ENCODE data around the gene TCEA2.

Gene TCEA2

GRCh38 chr20:64057628-64058498 lies 5.1 kb upstream of the TCEA2 start:
- TF ChIP-seq, protein P1, sequence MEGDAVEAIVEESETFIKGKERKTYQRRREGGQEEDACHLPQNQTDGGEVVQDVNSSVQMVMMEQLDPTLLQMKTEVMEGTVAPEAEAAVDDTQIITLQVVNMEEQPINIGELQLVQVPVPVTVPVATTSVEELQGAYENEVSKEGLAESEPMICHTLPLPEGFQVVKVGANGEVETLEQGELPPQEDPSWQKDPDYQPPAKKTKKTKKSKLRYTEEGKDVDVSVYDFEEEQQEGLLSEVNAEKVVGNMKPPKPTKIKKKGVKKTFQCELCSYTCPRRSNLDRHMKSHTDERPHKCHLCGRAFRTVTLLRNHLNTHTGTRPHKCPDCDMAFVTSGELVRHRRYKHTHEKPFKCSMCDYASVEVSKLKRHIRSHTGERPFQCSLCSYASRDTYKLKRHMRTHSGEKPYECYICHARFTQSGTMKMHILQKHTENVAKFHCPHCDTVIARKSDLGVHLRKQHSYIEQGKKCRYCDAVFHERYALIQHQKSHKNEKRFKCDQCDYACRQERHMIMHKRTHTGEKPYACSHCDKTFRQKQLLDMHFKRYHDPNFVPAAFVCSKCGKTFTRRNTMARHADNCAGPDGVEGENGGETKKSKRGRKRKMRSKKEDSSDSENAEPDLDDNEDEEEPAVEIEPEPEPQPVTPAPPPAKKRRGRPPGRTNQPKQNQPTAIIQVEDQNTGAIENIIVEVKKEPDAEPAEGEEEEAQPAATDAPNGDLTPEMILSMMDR (IDR thresholded peaks at IDR 0.05; ENCODE audit: low read depth, low read length, missing control alignments) = peak; percentile 90
- in situ Hi-C loops (cut with HindIII; ENCODE audit: low sequenced_read_pairs) = no loop called here
- DNase-seq (ENCODE audit: low read depth) = no peak
- no peak overlapping the region for H3K4me3 ChIP-seq (ENCODE audit: low read depth, low read length)

DNA sequence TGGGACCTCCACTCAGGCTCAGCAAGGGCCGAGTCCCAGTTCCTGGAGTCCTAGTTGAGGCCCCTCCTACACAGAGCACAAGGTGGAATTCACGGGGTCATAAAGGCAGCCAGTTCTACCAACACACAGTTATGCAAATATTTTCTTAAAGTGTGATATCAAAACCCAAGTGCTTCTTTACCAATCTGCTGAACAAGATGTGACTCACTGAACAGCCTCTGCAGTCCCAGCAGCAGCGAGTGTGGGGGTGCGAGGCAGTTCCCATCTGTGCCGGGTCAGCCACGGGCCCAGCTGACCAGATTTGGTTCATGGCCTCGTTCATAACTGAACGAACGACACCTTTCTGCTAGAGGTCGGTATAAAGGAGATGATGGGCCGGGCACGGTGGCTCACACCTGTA lies 4.5 kb upstream of the TCEA2 start:
- TF ChIP-seq, protein P1 (IDR thresholded peaks at IDR 0.05; ENCODE audit: low read depth, low read length, missing control alignments) = no peak
- DNase-seq (ENCODE audit: low read depth) = no peak
- H3K4me3 ChIP-seq (ENCODE audit: low read depth, low read length) = no peak overlapping the region
- in situ Hi-C loops (cut with HindIII; ENCODE audit: low sequenced_read_pairs) = no loop called here

DNA sequence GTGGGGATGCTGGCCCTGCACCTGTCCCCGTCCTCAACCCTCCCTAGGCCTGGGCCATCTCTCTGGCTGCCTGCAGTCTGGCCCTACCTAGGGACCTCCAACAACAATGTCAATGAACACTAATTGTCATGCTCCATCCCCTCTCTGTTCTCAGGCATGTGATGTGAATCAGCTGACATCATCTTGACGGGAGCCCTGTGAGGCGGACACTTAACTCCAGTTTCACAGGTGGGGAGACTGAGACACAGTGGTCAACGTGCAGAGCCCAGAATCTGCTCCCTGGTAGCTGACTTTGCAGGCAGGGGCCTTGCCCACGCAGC lies 762 bp upstream of the TCEA2 start:
- no peak for DNase-seq (ENCODE audit: low read depth)
- in situ Hi-C loops (cut with HindIII; ENCODE audit: low sequenced_read_pairs) = no loop called here
- peak overlapping the region; percentile 83 for H3K4me3 ChIP-seq (ENCODE audit: low read depth, low read length)
- TF ChIP-seq, protein P1 (IDR thresholded peaks at IDR 0.05; ENCODE audit: low read depth, low read length, missing control alignments) = no peak

DNA sequence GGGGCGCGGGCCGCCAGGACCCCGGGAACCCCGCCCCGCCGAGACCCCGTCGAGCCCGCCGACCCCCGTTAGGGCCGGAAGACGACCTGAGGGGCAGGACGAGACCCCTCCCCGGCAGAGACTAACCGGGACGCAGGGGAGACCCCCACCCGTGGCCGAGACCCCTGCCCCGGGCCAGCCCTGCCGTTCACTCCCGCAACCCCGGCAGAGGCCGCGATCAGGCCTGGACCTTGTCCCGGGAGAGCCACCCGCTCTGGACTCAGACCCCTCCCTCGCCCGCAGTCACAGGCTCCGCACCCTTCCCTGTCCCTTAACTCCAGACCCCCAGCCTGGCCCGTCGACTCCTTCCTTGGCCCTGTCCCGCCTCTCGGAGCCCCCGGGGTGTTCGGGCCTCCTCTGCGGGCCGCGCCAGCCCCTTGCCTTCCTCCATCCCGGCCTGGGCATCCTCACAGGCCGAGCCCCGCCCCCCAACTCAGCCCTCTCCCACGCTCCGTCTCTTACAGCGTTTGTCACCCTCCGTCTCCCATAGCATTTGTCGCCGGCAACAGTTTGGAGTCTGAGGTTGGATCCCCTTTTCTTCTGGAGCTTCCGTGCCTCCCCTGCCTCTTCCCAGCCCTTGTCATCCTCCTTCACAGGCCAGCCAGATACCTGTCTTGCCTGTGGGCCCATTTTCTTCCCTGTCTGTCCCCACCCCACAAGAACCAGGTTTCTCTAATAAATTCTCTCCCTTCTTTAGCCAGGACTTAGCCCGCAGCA lies 569 bp downstream of the TCEA2 start:
- H3K4me3 ChIP-seq (ENCODE audit: low read depth, low read length) = peak overlapping the region; percentile 83
- no peak for DNase-seq (ENCODE audit: low read depth)
- in situ Hi-C loops (cut with HindIII; ENCODE audit: low sequenced_read_pairs) = no loop called here
- TF ChIP-seq, protein P1 (IDR thresholded peaks at IDR 0.05; ENCODE audit: low read depth, low read length, missing control alignments) = no peak

DNA sequence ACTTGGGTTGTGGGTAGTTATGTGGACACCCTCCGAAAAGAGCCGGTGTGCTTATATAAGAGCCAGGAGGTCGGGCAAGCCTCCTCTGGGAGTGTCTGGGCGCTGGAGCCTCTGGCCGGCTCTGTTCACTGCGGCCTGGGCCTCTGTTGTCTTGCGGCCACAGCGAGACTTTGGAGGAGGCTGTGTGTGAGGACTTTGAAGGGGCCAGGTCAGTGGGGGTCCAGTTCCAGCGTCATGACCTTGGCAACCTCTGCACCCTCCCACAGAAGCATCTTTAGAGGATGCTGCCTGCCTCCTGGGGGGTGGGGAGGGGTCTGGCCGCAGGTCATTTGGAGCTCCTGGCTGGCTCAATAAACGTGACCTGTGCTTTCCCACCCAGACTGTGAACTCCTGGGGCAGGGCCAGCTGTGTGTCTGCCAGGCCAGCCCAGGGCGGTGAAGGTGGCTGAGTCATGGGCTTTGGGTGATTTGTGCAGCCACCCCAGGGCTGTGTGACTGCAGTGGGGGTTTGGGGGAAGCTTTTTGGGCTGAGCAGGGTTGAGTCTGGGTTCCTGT lies 1.2 kb downstream of the TCEA2 start:
- TF ChIP-seq, protein P1 (IDR thresholded peaks at IDR 0.05; ENCODE audit: low read depth, low read length, missing control alignments) = no peak
- DNase-seq (ENCODE audit: low read depth) = no peak
- in situ Hi-C loops (cut with HindIII; ENCODE audit: low sequenced_read_pairs) = no loop called here
- H3K4me3 ChIP-seq (ENCODE audit: low read depth, low read length) = peak overlapping the region; percentile 83

- no peak for DNase-seq (ENCODE audit: low read depth)
- in situ Hi-C loops (cut with HindIII; ENCODE audit: low sequenced_read_pairs) = no loop called here
- H3K4me3 ChIP-seq (ENCODE audit: low read depth, low read length) = no peak overlapping the region
- TF ChIP-seq, protein P1 (IDR thresholded peaks at IDR 0.05; ENCODE audit: low read depth, low read length, missing control alignments) = no peak
These were observed 2.3 kb downstream of the TCEA2 start for GRCh38 chr20:64065062-64065973.
